ENCODE measurements around the gene ANAPC1.

DNA sequence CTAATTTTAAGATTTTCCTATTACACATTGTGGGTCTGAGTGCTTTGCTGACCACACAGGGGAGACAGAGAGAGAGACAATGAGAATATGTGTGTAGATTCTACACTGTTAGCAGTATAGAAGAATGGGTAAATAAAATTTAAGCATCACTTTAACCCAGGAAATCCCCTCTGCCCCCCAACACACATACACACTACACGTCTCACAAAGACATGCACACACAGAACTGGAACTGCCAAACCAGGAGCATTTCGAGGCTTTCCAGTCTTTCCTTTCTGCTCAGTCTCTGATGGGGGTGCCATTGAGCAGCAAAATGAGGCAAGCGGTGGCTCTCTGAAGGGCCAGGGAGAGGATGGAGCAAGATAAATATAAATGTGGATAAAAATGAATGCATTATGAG is 16.9 kb upstream of the ANAPC1 start:
- TF ChIP-seq, protein P1, sequence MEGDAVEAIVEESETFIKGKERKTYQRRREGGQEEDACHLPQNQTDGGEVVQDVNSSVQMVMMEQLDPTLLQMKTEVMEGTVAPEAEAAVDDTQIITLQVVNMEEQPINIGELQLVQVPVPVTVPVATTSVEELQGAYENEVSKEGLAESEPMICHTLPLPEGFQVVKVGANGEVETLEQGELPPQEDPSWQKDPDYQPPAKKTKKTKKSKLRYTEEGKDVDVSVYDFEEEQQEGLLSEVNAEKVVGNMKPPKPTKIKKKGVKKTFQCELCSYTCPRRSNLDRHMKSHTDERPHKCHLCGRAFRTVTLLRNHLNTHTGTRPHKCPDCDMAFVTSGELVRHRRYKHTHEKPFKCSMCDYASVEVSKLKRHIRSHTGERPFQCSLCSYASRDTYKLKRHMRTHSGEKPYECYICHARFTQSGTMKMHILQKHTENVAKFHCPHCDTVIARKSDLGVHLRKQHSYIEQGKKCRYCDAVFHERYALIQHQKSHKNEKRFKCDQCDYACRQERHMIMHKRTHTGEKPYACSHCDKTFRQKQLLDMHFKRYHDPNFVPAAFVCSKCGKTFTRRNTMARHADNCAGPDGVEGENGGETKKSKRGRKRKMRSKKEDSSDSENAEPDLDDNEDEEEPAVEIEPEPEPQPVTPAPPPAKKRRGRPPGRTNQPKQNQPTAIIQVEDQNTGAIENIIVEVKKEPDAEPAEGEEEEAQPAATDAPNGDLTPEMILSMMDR (conservative IDR thresholded peaks at IDR 0.05; ENCODE audit: low read length): peak; percentile 64
- no peak for TF ChIP-seq EZH2phosphoT487 (IDR thresholded peaks at IDR 0.05; ENCODE audit: borderline replicate concordance)
